Measurements from ENCODE around the gene FBXL16. TPM values are rescaled to one million over a fixed set of nuclear protein-coding genes. Genes with fewer than 3 reads are reported as not detected.
"Not testable (repeated sequence)": the region's sequence is repeated elsewhere in the genome, so short reads cannot be mapped to it uniquely, and the experiment has no call there.

The FBXL16 gene
- 0.81 and 0.83 TPM in 2 replicates for polyA plus RNA-seq (2013)

GRCh38 chr16:705431-706188, at the start of gene FBXL16:
Gene FBXL16, minus strand, starts transcription at chr16:705801. Its CDS starts 8,396 bp downstream, at chr16:697405.
- no CpG with 5 or more reads among the region's 115 CpGs for WGBS (ENCODE audit: extremely low coverage, insufficient coverage, insufficient read length)
- Histone ChIP-seq H3K4ac (ENCODE audit: low read depth, low read length) (no peak within 1 kb of the TSS), H3K4me2 (ENCODE audit: low read length) (peak within 1 kb of the TSS; percentile 32), H3K36me3 (ENCODE audit: control insufficient read depth in 1 of 2, insufficient read depth in 2 of 2, low read length in 2 of 2) (no peaks in the 10 kb centered on the region), H3K27me3 (ENCODE audit: insufficient read depth, low read length) (peaks cover 48% of the 10 kb centered on the region), H3K18ac (ENCODE audit: low read length) (no peak within 1 kb of the TSS), H3K4me3 (ENCODE audit: low read depth, low read length) (no peak within 1 kb of the TSS), H2BK5ac (ENCODE audit: low read depth, low read length, poor library complexity) (no peak within 1 kb of the TSS), H3K79me2 (ENCODE audit: control insufficient read depth, insufficient read depth, low read length, poor library complexity) (no peaks in the 10 kb centered on the region), H3K27ac (ENCODE audit: low read depth, low read length) (no peak within 1 kb of the TSS), H4K8ac (ENCODE audit: low read depth, low read length) (no peak within 1 kb of the TSS), H3K4me1 (ENCODE audit: control insufficient read depth in 1 of 2, insufficient read depth in 2 of 2, low read length in 2 of 2) (peaks cover 0 to 2% of the 10 kb centered on the region in 2 experiments), H3K9me3 (ENCODE audit: insufficient read depth, low read depth, low read length) (peaks cover 7% of the 10 kb centered on the region), H3K79me1 (ENCODE audit: low read length) (no peaks in the 10 kb centered on the region), H2AFZ (ENCODE audit: insufficient read depth, low read length, poor library complexity) (no peak within 1 kb of the TSS), H2AK5ac (ENCODE audit: low read length) (no peak within 1 kb of the TSS), H4K91ac (ENCODE audit: low read depth, low read length) (no peak within 1 kb of the TSS), H3K23ac (ENCODE audit: low read length) (no peak within 1 kb of the TSS), H2BK120ac (ENCODE audit: insufficient read depth, low read length, poor library complexity) (no peak within 1 kb of the TSS), H2BK12ac (ENCODE audit: low read length) (no peak within 1 kb of the TSS), H4K12ac (ENCODE audit: low read depth, low read length) (no peak within 1 kb of the TSS), H3K9ac (ENCODE audit: low read length) (no peak within 1 kb of the TSS), H3K14ac (ENCODE audit: low read length) (no peak within 1 kb of the TSS)
- no peak for DNase-seq

- Histone ChIP-seq H2AFZ (ENCODE audit: insufficient read depth, low read length, poor library complexity) (no peak overlapping the region), H3K36me3 (ENCODE audit: control insufficient read depth in 1 of 2, insufficient read depth in 2 of 2, low read length in 2 of 2) (no peaks in the 10 kb centered on the region), H3K79me2 (ENCODE audit: control insufficient read depth, insufficient read depth, low read length, poor library complexity) (no peaks in the 10 kb centered on the region), H4K8ac (ENCODE audit: low read depth, low read length) (no peak overlapping the region), H2AK5ac (ENCODE audit: low read length) (no peak overlapping the region), H3K9me3 (ENCODE audit: insufficient read depth, low read depth, low read length) (peaks cover 5% of the 10 kb centered on the region), H3K18ac (ENCODE audit: low read length) (no peak overlapping the region), H3K23ac (ENCODE audit: low read length) (no peak overlapping the region), H3K79me1 (ENCODE audit: low read length) (peaks cover 3% of the 10 kb centered on the region), H3K4me3 (ENCODE audit: low read depth, low read length) (no peak overlapping the region), H3K27ac (ENCODE audit: low read depth, low read length) (no peak overlapping the region), H3K14ac (ENCODE audit: low read length) (no peak overlapping the region), H2BK120ac (ENCODE audit: insufficient read depth, low read length, poor library complexity) (no peak overlapping the region), H3K9ac (ENCODE audit: low read length) (no peak overlapping the region), H2BK5ac (ENCODE audit: low read depth, low read length, poor library complexity) (no peak overlapping the region), H3K27me3 (ENCODE audit: insufficient read depth, low read length) (no peaks in the 10 kb centered on the region), H4K12ac (ENCODE audit: low read depth, low read length) (no peak overlapping the region), H3K4ac (ENCODE audit: low read depth, low read length) (no peak overlapping the region), H3K4me2 (ENCODE audit: low read length) (no peak overlapping the region), H3K4me1 (ENCODE audit: control insufficient read depth in 1 of 2, insufficient read depth in 2 of 2, low read length in 2 of 2) (peaks cover under 1 to 2% of the 10 kb centered on the region in 2 experiments), H2BK12ac (ENCODE audit: low read length) (no peak overlapping the region), H4K91ac (ENCODE audit: low read depth, low read length) (no peak overlapping the region)
- DNase-seq: no peak
- WGBS (ENCODE audit: extremely low coverage, insufficient coverage, insufficient read length): no CpG with 5 or more reads among the region's 11 CpGs
Observed at GRCh38 chr16:754656-755055, 49.1 kb upstream of the FBXL16 start.

DNA sequence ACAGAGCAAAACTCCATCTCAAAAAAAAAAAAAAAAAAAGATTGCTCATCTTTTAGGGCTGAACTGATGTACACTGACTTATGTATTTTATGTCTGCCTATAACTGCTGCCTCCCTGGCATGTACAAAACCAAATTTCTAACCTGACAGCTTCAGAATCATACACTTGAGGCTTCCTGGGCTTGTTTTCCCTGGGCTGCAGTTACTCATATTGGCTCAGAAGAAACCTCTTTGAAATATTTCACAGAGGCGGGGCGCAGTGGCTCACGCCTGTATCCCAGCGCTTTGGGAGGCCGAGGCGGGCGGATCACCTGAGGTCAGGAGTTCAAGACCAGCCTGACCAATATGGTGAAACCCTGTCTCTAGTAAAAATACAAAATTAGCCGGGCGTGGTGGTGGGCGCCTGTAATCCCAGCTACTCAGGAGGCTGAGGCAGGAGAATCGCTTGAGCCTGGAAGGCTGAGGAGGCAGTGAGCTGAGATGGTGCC, 48.6 kb upstream of the FBXL16 start:
- H3K23ac ChIP-seq (ENCODE audit: low read length); H3K18ac ChIP-seq (ENCODE audit: low read length); H3K27ac ChIP-seq (ENCODE audit: low read depth, low read length); H3K4me2 ChIP-seq (ENCODE audit: low read length); H3K4me1 ChIP-seq (ENCODE audit: control insufficient read depth in 1 of 2, insufficient read depth in 2 of 2, low read length in 2 of 2); H3K9ac ChIP-seq (ENCODE audit: low read length); H2AFZ ChIP-seq (ENCODE audit: insufficient read depth, low read length, poor library complexity); H2BK120ac ChIP-seq (ENCODE audit: insufficient read depth, low read length, poor library complexity); H4K91ac ChIP-seq (ENCODE audit: low read depth, low read length); H3K36me3 ChIP-seq (ENCODE audit: control insufficient read depth in 1 of 2, insufficient read depth in 2 of 2, low read length in 2 of 2); H3K4me3 ChIP-seq (ENCODE audit: low read depth, low read length); H4K8ac ChIP-seq (ENCODE audit: low read depth, low read length); H3K27me3 ChIP-seq (ENCODE audit: insufficient read depth, low read length); H2AK5ac ChIP-seq (ENCODE audit: low read length); DNase-seq; H3K79me1 ChIP-seq (ENCODE audit: low read length); H4K12ac ChIP-seq (ENCODE audit: low read depth, low read length); H3K9me3 ChIP-seq (ENCODE audit: insufficient read depth, low read depth, low read length); H2BK5ac ChIP-seq (ENCODE audit: low read depth, low read length, poor library complexity); H3K4ac ChIP-seq (ENCODE audit: low read depth, low read length); H2BK12ac ChIP-seq (ENCODE audit: low read length); H3K79me2 ChIP-seq (ENCODE audit: control insufficient read depth, insufficient read depth, low read length, poor library complexity); H3K14ac ChIP-seq (ENCODE audit: low read length): not testable (repeated sequence)
- WGBS (ENCODE audit: extremely low coverage, insufficient coverage, insufficient read length): no CpG with 5 or more reads among the region's 11 CpGs

DNA sequence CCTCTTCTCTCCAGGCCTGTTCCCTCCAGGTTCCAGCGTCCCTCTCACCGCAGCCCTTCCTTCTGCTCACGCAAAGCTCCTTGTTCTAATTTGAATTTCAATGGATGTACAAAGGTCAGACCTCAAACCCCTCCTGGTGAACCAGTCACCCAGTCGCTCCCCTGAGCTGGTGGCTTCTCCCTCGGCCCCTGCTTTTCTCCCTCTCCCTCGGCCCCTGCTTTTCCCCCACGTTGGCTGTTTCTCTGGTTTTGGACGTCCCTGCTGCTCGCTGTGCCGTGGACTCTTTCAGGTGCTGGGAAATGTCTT, 46.4 kb upstream of the FBXL16 start:
- Histone ChIP-seq H3K4me1 (ENCODE audit: control insufficient read depth in 1 of 2, insufficient read depth in 2 of 2, low read length in 2 of 2) (no peaks in the 10 kb centered on the region), H3K9me3 (ENCODE audit: insufficient read depth, low read depth, low read length) (peaks cover 5% of the 10 kb centered on the region), H3K4ac (ENCODE audit: low read depth, low read length) (no peak overlapping the region), H3K27me3 (ENCODE audit: insufficient read depth, low read length) (no peaks in the 10 kb centered on the region), H4K91ac (ENCODE audit: low read depth, low read length) (no peak overlapping the region), H2AK5ac (ENCODE audit: low read length) (no peak overlapping the region), H3K14ac (ENCODE audit: low read length) (no peak overlapping the region), H4K12ac (ENCODE audit: low read depth, low read length) (no peak overlapping the region), H3K23ac (ENCODE audit: low read length) (no peak overlapping the region), H4K8ac (ENCODE audit: low read depth, low read length) (no peak overlapping the region), H3K36me3 (ENCODE audit: control insufficient read depth in 1 of 2, insufficient read depth in 2 of 2, low read length in 2 of 2) (no peaks in the 10 kb centered on the region), H2BK12ac (ENCODE audit: low read length) (no peak overlapping the region), H3K79me2 (ENCODE audit: control insufficient read depth, insufficient read depth, low read length, poor library complexity) (no peaks in the 10 kb centered on the region), H3K27ac (ENCODE audit: low read depth, low read length) (no peak overlapping the region), H2BK5ac (ENCODE audit: low read depth, low read length, poor library complexity) (no peak overlapping the region), H3K79me1 (ENCODE audit: low read length) (no peaks in the 10 kb centered on the region), H3K4me3 (ENCODE audit: low read depth, low read length) (no peak overlapping the region), H3K9ac (ENCODE audit: low read length) (no peak overlapping the region), H2AFZ (ENCODE audit: insufficient read depth, low read length, poor library complexity) (no peak overlapping the region), H3K4me2 (ENCODE audit: low read length) (no peak overlapping the region), H3K18ac (ENCODE audit: low read length) (no peak overlapping the region), H2BK120ac (ENCODE audit: insufficient read depth, low read length, poor library complexity) (no peak overlapping the region)
- no peak for DNase-seq
- WGBS (ENCODE audit: extremely low coverage, insufficient coverage, insufficient read length): no CpG with 5 or more reads among the region's 10 CpGs
